Activated CD4-positive, alpha-beta T cell treated with anti-CD3 and anti-CD28 coated beads for 4 hours (primary cell): Measurements from ENCODE around the gene APOC3.
A peak's percentile ranks its signal among the peaks of the same experiment; 100 is the strongest.
"Not testable (repeated sequence)": the region's sequence is repeated elsewhere in the genome, so short reads cannot be mapped to it uniquely, and the experiment has no call there.

Experiments
- DNase-seq, 2 donors: peaks; one replicate each; pipeline ENCODE4 v3.0.0-alpha.2; 2020

Gene APOC3

GRCh38 chr11:116829525-116830183 is at the start of gene APOC3:
Gene APOC3, plus strand, starts transcription at chr11:116829907. Its CDS starts 676 bp downstream, at chr11:116830583.
- no peak for DNase-seq

DNA sequence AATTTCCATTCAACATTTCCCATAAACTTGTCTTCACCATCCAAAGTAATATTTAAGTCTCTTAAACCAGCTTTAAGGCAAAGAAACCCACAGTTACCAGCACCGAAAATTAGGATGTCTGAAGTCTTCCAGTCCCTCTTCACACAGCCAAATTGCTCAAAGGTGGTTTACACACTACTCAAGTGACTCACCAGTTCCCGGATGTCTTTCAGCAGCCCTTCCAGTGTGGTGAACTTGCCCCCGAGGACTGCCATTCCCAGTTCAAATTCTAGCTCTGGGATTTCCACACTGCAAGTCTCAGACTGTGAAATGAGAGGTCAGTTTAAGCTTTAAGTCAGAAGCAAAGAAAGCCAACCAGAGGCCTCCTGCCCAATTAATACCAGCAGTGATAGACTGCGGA is 47.0 kb upstream of the APOC3 start:
- no peak for DNase-seq

DNA sequence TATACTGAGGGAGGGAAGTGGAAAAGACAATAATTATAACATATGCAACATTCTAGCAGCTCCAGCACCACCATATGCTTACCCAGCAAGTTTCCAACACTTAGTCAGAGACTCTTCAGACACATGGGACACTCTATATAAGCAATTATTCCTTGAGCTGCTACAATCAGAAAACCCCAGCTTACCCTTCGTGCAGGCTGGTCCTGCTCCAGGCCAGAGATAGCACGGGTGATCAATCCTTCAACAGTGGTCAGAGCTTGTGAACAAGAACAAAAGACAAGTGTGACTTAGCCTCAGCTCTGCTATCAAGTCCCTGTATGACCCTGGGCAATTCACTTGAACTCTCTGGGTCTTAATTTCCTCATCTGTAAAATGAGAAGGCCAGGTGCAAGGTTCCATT is 43.4 kb upstream of the APOC3 start:
- no peak for DNase-seq

GRCh38 chr11:116786966-116787365 is 42.7 kb upstream of the APOC3 start:
- DNase-seq = no peak

DNA sequence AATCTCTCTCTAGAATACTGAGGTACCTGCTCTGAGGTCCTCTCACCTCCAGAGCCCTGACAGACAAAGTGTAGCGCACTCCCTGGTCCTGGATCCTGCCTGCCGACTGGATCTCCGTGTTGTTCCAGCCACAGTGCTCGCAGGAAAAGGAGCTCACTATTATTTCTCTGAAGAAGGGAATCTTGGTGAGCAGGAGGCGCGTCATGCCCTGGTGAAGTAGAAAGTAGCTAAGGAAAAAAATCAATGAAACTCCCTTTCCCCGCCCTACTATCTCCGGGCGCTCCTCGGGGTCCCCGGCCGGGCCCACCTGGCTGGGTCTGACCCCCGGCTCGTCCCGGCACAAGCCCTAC is 42.3 kb upstream of the APOC3 start:
- DNase-seq = no peak

DNA sequence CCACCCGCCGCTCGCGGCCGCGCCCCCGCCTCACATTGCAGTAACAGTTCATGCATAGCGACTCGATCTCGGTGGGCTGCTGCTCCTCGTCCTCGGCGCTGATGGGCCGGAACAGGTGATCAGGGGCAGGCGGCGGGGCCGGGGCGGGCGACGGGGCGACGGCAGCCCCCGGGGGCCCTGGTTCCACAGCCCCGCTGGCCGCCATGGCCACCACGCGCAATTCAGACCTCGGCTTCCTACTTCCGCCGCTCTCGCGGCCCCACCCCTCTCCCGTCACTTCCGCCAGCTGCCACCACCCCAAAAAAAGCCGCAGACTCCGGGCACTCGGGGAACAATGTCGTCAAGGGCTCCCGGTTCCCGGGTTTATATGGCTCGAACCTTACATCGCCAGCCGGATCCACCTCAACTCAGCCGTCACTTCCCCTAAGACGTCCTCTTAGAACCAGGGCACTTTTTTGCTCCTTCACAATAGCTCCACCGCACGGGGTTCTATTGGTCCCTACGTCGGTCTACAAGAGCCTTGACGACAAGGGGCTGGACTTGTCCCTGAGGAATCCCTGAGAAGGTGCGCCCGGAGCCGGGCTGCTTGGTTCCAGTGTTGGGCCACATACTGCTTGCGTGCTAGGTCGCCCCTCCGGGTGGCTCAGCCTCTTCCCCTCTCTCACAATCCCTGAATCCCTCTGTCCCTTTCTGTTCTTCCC is 41.8 kb upstream of the APOC3 start, which contains the start of gene ZPR1:
TSS of gene ZPR1 (minus strand) at position 238 of the 701 bp plus-strand sequence. CDS start at position 205, 33 bp downstream.
- DNase-seq = peak; percentile 79 to 81

DNA sequence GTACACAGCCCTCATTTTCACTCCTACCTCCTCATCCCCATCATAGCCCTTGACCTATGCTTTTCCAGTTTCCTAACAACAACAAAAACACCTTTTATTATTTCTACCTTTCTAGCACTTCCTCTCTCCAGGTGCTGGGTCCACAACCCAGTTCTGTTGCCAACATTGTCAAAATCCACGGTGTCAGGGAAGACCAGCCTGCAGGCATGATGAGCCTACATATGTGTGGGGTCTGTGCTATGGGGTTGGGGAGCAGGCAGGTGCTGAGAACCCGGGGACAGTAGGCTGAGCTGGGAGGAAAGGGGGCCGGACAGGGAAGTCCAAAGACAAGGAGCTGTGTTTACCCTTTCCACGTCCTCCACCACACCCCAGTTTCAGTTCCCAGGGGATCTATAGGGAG is 41.2 kb upstream of the APOC3 start:
- DNase-seq = no peak

GRCh38 chr11:116788975-116789374 is 40.7 kb upstream of the APOC3 start:
- no peak for DNase-seq

DNA sequence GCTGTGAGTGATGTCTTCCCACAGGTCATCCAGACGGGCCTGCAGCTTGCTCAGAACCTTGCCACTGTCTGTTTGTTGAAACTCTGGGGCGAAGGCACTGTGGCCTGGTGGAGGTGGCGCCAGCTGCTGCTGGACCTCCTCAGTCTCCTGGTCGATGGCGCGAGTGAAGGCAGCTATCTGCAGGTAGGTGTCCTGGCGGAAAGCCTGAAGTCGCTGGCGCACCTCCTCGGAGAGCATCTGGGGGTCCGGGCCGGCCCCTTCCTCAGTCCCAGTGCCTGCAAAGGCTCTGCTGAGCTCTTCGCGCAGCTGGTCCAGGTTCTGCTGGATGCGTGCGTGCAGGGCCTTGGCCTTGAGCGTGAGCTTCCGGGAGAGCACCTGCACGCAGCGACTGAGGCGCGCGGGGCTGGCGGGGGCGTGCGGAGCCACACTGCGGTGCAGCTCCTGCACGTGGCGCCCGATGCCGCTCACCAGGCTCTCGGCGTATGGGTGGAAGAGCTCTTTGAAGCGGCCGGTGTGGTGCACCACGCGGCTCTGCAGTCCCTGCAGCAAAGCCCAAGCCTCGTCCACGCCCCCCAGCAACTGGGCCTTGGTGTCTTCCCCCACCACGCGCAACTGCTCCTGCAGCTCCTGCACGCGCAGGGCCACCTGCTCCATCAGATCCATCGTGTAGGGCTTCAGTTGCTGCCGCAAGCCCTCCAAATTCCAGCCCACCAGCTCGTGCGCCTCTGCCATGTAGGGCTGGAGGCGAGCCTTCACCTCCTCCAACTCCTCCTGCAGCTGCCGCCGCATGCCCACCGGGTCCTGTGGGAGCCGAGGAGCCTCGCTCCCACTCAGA is 39.3 kb upstream of the APOC3 start:
- DNase-seq = no peak

DNA sequence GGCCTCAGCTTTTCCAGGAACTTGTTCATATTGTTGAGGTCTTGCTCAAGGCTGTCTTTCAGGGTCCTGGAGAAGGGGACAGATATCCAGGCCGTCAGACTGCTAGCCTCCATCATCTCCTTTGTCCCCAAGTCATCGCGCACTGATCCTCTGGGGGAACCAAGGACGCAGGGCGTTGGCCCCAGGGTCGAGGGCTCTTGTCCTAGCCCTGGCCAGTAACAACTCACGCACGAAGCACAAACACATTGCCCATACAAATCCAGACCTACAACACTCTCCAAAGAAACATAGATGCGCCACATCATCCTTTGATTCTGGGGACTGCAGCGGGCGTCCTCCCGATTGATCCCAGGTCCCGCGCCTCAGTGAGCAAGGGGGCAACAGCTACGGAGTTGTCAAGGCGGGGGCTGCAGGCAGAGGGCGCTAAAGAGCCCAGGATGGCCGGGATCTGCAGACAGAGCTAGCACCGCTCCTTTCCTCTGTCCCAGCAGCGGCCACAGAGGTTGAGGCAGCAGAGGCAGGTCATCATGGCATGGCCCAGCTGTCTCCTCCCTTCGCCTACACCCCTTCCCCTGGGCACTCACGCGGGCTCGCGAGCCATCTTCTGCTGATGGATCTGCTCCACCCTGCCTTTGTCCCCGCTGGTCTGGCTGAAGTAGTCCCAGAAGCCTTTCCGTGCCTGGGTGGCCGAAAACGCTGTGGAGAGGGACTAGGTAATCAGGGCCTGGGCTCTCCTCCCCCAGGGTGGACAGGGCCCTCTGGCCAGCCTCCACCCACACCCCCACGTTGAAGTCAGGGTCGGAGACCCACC is 38.5 kb upstream of the APOC3 start:
- DNase-seq = peak; percentile 65 to 76

- DNase-seq = no peak
These were observed 37.9 kb upstream of the APOC3 start, which contains the start of gene APOA5 for GRCh38 chr11:116791813-116792143. Gene APOA5, minus strand, starts transcription at chr11:116791879. Its CDS starts 19 bp downstream, at chr11:116791860.

DNA sequence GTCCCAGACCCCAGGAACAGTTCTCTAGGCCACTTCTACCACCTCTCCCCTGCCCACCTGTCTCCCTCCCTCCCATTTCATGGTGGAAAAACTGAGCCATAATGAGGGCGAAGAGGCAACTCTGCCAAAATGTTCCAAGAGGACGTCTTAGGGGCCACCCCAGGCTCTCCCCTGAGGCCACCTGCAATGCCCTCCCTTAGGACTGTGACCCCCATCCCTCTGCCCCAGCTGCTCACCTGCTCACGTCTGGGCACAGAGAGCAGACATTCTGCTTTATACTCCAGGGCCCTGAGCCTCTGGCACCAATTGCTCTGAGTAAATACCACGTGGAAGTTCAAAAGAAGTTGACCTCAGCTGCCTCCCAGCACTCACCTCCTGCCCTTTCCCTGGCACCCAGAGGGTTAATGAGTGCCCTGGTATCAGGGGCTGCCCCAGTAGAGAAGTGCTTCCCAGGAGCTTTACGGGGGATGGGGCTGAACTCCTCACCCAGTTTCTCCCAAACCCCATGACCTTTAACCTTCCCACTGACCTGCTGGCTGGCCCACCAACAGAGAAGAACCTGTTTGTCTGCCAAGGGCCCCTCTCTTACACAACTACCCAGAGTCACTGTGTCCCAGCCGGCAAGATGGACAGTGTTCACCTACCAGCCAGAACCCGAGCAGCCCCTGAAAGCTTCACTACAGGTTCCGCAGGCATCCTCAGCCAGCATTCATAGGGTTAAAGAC is 37.4 kb upstream of the APOC3 start:
- DNase-seq = no peak

GRCh38 chr11:116792869-116793771 is 36.6 kb upstream of the APOC3 start:
- no peak for DNase-seq

GRCh38 chr11:116793772-116794097 is 36.0 kb upstream of the APOC3 start:
- no peak for DNase-seq

DNA sequence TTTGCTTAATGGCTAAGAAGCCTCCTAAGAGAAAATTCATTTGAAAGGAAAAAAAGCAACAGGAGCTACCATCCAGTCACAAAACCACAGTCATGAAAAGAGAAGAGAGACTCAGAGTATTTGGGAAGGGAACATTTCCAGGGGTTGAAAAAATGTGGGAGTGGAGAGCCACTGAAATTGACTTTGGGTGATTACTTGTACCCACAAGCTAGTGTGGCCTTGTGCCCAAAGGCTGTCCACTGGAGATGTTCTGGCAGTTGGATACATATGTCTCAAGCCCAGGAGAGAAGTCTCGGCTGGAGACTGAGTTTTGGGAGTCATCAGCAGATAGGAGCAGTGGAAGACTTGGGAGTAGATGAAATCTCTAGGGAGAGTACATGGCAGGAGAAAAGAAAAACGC is 34.9 kb upstream of the APOC3 start:
- DNase-seq = no peak

DNA sequence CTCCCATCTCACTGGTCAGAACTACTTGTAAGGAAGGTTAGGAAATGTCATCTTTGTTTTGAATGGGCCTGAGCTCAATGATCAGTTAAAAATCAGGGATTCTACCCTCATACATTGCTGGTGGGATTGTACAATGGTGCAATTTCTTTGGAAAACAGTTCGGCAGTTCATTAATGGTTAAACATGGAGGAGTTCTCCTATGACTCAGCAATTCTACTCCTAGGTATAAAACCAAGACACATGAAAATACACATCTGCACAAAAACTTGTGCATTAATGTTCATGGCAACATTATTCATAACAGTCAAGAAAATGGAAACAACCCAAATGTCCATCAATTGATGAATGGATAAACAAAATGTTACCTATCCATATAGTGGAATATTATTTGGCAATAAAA is 33.2 kb upstream of the APOC3 start:
- DNase-seq = no peak

DNA sequence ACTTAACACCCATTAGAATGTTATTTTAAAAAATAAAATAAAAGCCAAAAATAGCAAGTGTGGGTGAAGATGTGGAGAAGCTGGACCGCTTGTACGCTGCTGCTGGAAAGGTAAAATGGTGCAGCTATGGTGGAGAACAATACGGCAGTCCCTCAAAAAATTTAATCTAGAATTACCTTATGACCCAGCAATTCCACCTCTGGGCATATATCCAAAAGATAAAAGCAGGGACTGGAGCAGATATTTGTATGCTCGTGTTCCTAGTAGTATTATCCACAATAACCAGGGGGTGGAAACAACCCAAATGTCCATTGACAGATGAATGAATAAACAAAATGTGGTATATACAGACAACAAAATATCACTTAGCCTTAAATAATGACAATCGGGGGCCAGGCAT is 31.9 kb upstream of the APOC3 start:
- DNase-seq = no peak

- DNase-seq = no peak
These were observed 31.3 kb upstream of the APOC3 start for GRCh38 chr11:116798368-116798767.

GRCh38 chr11:116800610-116801009 is 29.1 kb upstream of the APOC3 start:
- no peak for DNase-seq

DNA sequence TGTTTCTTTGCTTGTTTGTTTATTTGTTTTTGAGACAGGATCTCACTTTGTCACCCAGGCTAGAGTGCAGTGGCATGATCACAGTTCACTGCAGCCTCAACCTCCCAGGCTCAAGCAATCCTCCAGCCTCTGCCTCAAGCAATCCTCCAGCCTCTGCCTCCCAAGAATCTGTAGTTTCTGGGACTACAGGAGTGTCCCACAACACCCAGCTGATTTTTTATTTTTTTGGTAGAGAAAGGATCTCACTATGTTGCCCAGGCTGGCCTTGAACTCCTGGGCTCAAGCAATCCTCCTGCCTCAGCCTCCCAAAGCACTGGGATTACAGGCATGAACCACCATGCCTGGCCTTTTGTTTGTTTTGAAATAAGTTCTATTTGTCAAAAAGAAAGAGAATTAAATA is 28.0 kb upstream of the APOC3 start:
- not testable (repeated sequence) for DNase-seq

DNA sequence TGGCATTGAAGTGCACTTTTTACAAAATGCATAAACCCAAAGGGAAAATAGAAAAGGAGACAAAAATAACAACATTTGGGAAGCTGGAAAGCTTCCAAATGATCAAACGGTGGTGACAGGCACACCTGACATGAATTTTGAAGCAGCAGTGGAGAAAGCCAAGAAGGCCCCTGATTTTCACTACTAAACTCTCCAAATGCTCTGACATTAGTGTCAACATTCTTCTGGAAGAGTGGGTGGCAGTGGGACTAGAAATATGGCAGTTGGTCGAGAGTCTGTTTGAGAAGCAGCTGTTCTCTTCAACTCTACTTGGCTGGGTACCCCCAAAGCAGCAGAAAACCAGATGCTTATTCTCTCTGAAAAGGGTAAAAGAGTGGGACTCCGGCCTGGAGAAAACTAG is 25.7 kb upstream of the APOC3 start:
- no peak for DNase-seq
